HepG2 (cell line): Measurements from ENCODE around the gene EPHB4. TPM values are rescaled to one million over a fixed set of nuclear protein-coding genes. Genes with fewer than 3 reads are reported as not detected.

Source experiments
- AHR ChIP-seq: IDR thresholded peaks from 2 replicates; pipeline ENCODE4 v1.6.1; 2018; ENCODE audit warnings: missing genetic modification reagents, missing compliant biosample characterization
- ATM ChIP-seq: fragments of 450-650 bp; IDR thresholded peaks from 2 replicates; pipeline ENCODE4 v1.7.1; 2017; ENCODE audit warnings: mild to moderate bottlenecking, borderline replicate concordance
- CAMTA2 ChIP-seq: sonication (generic); formaldehyde crosslinking; IDR thresholded peaks from 2 replicates; pipeline ENCODE4 v1.4.0; 2020; ENCODE audit warnings: mild to moderate bottlenecking, missing genetic modification reagents, borderline replicate concordance
- ERF ChIP-seq: IDR thresholded peaks from 2 replicates; pipeline ENCODE4 v1.6.1; 2018; ENCODE audit warnings: missing biosample characterization, missing genetic modification reagents
- GPN1 ChIP-seq: sonication (generic); formaldehyde crosslinking; IDR thresholded peaks from 2 replicates; pipeline ENCODE4 v1.5.1; 2020; ENCODE audit warnings: missing genetic modification reagents, borderline replicate concordance
- HNF1B ChIP-seq: sonication (generic); formaldehyde crosslinking; IDR thresholded peaks from 2 replicates; pipeline ENCODE4 v1.5.1; 2020; ENCODE audit warnings: mild to moderate bottlenecking, moderate library complexity, missing genetic modification reagents
- HNF4A ChIP-seq: sonication (generic); formaldehyde crosslinking; IDR thresholded peaks from 2 replicates; pipeline ENCODE4 v1.4.0; 2020; ENCODE audit warnings: missing genetic modification reagents
- HOXA9 ChIP-seq: sonication (generic); formaldehyde crosslinking; IDR thresholded peaks from 2 replicates; pipeline ENCODE4 v1.8.1; 2022; ENCODE audit warnings: missing genetic modification reagents, mild to moderate bottlenecking, moderate library complexity, borderline replicate concordance
- JUN ChIP-seq: sonication (generic); formaldehyde crosslinking; IDR thresholded peaks from 2 replicates; pipeline ENCODE4 v1.4.0; 2020; ENCODE audit warnings: mild to moderate bottlenecking, missing genetic modification reagents
- MIER2 ChIP-seq: IDR thresholded peaks from 2 replicates; pipeline ENCODE4 v1.6.1; 2016; ENCODE audit warnings: missing biosample characterization, missing genetic modification reagents
- NFIB ChIP-seq: sonication (generic); formaldehyde crosslinking; IDR thresholded peaks from 2 replicates; pipeline ENCODE4 v1.9.0; 2021; ENCODE audit warnings: missing genetic modification reagents, mild to moderate bottlenecking, borderline replicate concordance
- TGIF2 ChIP-seq: IDR thresholded peaks from 2 replicates; pipeline ENCODE4 v1.6.1; 2016; ENCODE audit warnings: control low read depth, missing compliant biosample characterization
- USF2 ChIP-seq, 2 experiments: sonication (generic) in 1 of 2; formaldehyde crosslinking in 1 of 2; IDR thresholded peaks; 2 replicates each; pipeline versions ENCODE4 v1.5.1 to v1.6.1; 2011 to 2020; ENCODE audit warnings: borderline replicate concordance in 1 of 2, low read depth in 1 of 2, low read length in 1 of 2, mild to moderate bottlenecking in 1 of 2, missing genetic modification reagents in 1 of 2, moderate library complexity in 1 of 2
- ZFX ChIP-seq: sonication (generic); formaldehyde crosslinking; IDR thresholded peaks from 2 replicates; pipeline ENCODE4 v1.4.0; 2020; ENCODE audit warnings: mild to moderate bottlenecking, low read depth, missing genetic modification reagents, moderate library complexity
- ZNF234 ChIP-seq: sonication (generic); formaldehyde crosslinking; conservative IDR thresholded peaks from 2 replicates; pipeline ENCODE4 v1.5.1; 2020; ENCODE audit warnings: mild to moderate bottlenecking, missing genetic modification reagents
- polyA plus RNA-seq, 8 experiments: library from polyadenylated mRNA; depleted of rRNA in 3 of 8; stranded (reverse) in 7 of 8; unstranded in 1 of 8; fragments of >200 nt; fragmentation: Illumina TruSeq in 4 of 8; extraction: Trizol in 4 of 8; gene quantifications; 2 replicates each; pipeline versions ENCODE4 v1.2.1 to v1.2.3, GENCODE V29; 2011 to 2016; ENCODE audit warnings: low read depth in 4 of 8, missing spikeins in 1 of 8, mixed read lengths in 1 of 8; ENCODE audit not compliant: insufficient read depth in 1 of 8
- total RNA-seq, 5 experiments: library from RNA; depleted of rRNA; stranded (reverse); fragments of >200 nt; fragmentation: Illumina TruSeq; extraction: Trizol; gene quantifications; 2 replicates each; pipeline ENCODE4 v1.2.3, GENCODE V29; 2016; ENCODE audit warnings: low read depth in 1 of 5
- TF ChIP-seq, protein P1 (sequence below): sonication (generic); formaldehyde crosslinking; IDR thresholded peaks from 2 replicates; pipeline ENCODE4 v1.5.0; 2020; ENCODE audit warnings: mild to moderate bottlenecking, missing genetic modification reagents
- TF ChIP-seq, protein P2 (sequence below): sonication (generic); formaldehyde crosslinking; IDR thresholded peaks from 2 replicates; pipeline ENCODE4 v1.8.1; 2023; ENCODE audit warnings: mild to moderate bottlenecking, inconsistent platforms, moderate library complexity, missing genetic modification reagents, borderline replicate concordance
- TF ChIP-seq, protein P3 (sequence below): sonication (generic); formaldehyde crosslinking; IDR thresholded peaks from 2 replicates; pipeline ENCODE4; 2020; ENCODE audit warnings: missing genetic modification reagents, mild to moderate bottlenecking, borderline replicate concordance

EPHB4 gene
- total and polyA plus RNA-seq, 2 of the 13 experiments (the other 11 are each of a cell fraction or from before 2014, with no cell fraction given), result 61.4 to 69.6 TPM

GRCh38 chr7:100835903-100836811 lies 8.8 kb upstream of the EPHB4 start (continued):
- TF ChIP-seq USF2 (IDR thresholded peaks at IDR 0.05; ENCODE audit: low read depth, low read length), result no peak
- TF ChIP-seq USF2 (CRISPR knock-in tag; IDR thresholded peaks at IDR 0.05; ENCODE audit: borderline replicate concordance), result no peak
- no peak for TF ChIP-seq HOXA9 (CRISPR knock-in tag)
- TF ChIP-seq ZFX (CRISPR knock-in tag), result peak; percentile 42; the same call in 1 of the 2 replicates
- TF ChIP-seq, protein P1, sequence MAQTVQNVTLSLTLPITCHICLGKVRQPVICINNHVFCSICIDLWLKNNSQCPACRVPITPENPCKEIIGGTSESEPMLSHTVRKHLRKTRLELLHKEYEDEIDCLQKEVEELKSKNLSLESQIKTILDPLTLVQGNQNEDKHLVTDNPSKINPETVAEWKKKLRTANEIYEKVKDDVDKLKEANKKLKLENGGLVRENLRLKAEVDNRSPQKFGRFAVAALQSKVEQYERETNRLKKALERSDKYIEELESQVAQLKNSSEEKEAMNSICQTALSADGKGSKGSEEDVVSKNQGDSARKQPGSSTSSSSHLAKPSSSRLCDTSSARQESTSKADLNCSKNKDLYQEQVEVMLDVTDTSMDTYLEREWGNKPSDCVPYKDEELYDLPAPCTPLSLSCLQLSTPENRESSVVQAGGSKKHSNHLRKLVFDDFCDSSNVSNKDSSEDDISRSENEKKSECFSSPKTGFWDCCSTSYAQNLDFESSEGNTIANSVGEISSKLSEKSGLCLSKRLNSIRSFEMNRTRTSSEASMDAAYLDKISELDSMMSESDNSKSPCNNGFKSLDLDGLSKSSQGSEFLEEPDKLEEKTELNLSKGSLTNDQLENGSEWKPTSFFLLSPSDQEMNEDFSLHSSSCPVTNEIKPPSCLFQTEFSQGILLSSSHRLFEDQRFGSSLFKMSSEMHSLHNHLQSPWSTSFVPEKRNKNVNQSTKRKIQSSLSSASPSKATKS (CRISPR knock-in tag), result no peak
- TF ChIP-seq HNF1B (CRISPR knock-in tag), result no peak
- TF ChIP-seq, protein P2, sequence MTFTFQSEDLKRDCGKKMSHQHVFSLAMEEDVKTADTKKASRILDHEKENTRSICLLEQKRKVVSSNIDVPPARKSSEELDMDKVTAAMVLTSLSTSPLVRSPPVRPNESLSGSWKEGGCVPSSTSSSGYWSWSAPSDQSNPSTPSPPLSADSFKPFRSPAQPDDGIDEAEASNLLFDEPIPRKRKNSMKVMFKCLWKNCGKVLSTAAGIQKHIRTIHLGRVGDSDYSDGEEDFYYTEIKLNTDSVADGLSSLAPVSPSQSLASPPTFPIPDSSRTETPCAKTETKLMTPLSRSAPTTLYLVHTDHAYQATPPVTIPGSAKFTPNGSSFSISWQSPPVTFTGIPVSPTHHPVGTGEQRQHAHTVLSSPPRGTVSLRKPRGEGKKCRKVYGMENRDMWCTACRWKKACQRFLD (CRISPR knock-in tag), result no peak
- TF ChIP-seq ATM, result no peak
- TF ChIP-seq, protein P3, sequence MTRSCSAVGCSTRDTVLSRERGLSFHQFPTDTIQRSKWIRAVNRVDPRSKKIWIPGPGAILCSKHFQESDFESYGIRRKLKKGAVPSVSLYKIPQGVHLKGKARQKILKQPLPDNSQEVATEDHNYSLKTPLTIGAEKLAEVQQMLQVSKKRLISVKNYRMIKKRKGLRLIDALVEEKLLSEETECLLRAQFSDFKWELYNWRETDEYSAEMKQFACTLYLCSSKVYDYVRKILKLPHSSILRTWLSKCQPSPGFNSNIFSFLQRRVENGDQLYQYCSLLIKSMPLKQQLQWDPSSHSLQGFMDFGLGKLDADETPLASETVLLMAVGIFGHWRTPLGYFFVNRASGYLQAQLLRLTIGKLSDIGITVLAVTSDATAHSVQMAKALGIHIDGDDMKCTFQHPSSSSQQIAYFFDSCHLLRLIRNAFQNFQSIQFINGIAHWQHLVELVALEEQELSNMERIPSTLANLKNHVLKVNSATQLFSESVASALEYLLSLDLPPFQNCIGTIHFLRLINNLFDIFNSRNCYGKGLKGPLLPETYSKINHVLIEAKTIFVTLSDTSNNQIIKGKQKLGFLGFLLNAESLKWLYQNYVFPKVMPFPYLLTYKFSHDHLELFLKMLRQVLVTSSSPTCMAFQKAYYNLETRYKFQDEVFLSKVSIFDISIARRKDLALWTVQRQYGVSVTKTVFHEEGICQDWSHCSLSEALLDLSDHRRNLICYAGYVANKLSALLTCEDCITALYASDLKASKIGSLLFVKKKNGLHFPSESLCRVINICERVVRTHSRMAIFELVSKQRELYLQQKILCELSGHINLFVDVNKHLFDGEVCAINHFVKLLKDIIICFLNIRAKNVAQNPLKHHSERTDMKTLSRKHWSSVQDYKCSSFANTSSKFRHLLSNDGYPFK (CRISPR knock-in tag), result no peak
- no peak for TF ChIP-seq ZNF234 (CRISPR knock-in tag)
- no peak for TF ChIP-seq CAMTA2 (CRISPR knock-in tag)
- TF ChIP-seq ERF (CRISPR knock-in tag), result no peak
- TF ChIP-seq NFIB (CRISPR knock-in tag), result no peak
- no peak for TF ChIP-seq GPN1 (CRISPR knock-in tag)
- no peak for TF ChIP-seq TGIF2 (CRISPR knock-in tag)
- TF ChIP-seq AHR (CRISPR knock-in tag), result no peak
- TF ChIP-seq HNF4A (CRISPR knock-in tag), result no peak
- 0 out of 2 replicates have a peak, but pooled peaks have one; percentile 55 for TF ChIP-seq JUN (CRISPR knock-in tag)
- TF ChIP-seq MIER2 (CRISPR knock-in tag), result no peak
